Progenitor cell of endocrine pancreas (in vitro differentiated cells): ENCODE data around the gene AMIGO1. TPM values are rescaled to one million over a fixed set of nuclear protein-coding genes. Genes with fewer than 3 reads are reported as not detected.

Experiments
- DNase-seq: peaks from one replicate; pipeline ENCODE4 v3.0.0; 2021; ENCODE audit warnings: low spot score; ENCODE audit not compliant: unreplicated experiment
- H3K27ac Mint-ChIP-seq: 2 replicates; pipeline ENCODE4 v1.8.0; 2021; ENCODE audit warnings: mild to moderate bottlenecking, moderate library complexity, mixed read lengths
- H3K27me3 Mint-ChIP-seq: 2 replicates; pipeline ENCODE4 v1.8.0; 2021; ENCODE audit warnings: mixed read lengths
- H3K36me3 Mint-ChIP-seq: 2 replicates; pipeline ENCODE4 v1.8.0; 2022; ENCODE audit warnings: mixed read lengths; ENCODE audit not compliant: insufficient read depth
- H3K4me1 Mint-ChIP-seq: 2 replicates; pipeline ENCODE4 v1.8.0; 2021; ENCODE audit warnings: low read depth, mixed read lengths
- H3K4me3 Mint-ChIP-seq: 2 replicates; pipeline ENCODE4 v1.8.0; 2021; ENCODE audit warnings: low read depth, mild to moderate bottlenecking, moderate library complexity, mixed read lengths
- H3K9me3 Mint-ChIP-seq: 2 replicates; pipeline ENCODE4 v1.8.0; 2021; ENCODE audit warnings: low read depth, mixed read lengths
- total RNA-seq: library from RNA; stranded (reverse); gene quantifications from 2 replicates; pipeline ENCODE4 v1.2.1, GENCODE V29; 2021
- TF ChIP-seq, protein P1 (sequence below): fragments of 200-600 bp; sonication (generic); IDR thresholded peaks from one replicate; pipeline ENCODE4 v1.5.0; 2021; ENCODE audit warnings: antibody characterized with exemption, mild to moderate bottlenecking; ENCODE audit not compliant: unreplicated experiment

The AMIGO1 gene
- total RNA-seq, 1 donor from 2014 or later: 7.2 TPM

GRCh38 chr1:109501644-109502363 lies 7.7 kb downstream of the AMIGO1 start:
- TF ChIP-seq, protein P1, sequence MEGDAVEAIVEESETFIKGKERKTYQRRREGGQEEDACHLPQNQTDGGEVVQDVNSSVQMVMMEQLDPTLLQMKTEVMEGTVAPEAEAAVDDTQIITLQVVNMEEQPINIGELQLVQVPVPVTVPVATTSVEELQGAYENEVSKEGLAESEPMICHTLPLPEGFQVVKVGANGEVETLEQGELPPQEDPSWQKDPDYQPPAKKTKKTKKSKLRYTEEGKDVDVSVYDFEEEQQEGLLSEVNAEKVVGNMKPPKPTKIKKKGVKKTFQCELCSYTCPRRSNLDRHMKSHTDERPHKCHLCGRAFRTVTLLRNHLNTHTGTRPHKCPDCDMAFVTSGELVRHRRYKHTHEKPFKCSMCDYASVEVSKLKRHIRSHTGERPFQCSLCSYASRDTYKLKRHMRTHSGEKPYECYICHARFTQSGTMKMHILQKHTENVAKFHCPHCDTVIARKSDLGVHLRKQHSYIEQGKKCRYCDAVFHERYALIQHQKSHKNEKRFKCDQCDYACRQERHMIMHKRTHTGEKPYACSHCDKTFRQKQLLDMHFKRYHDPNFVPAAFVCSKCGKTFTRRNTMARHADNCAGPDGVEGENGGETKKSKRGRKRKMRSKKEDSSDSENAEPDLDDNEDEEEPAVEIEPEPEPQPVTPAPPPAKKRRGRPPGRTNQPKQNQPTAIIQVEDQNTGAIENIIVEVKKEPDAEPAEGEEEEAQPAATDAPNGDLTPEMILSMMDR: no peak
- H3K27ac Mint-ChIP-seq: no peak overlapping the region
- H3K9me3 Mint-ChIP-seq: no peaks in the 10 kb centered on the region
- H3K4me1 Mint-ChIP-seq: no peaks in the 10 kb centered on the region
- no peak overlapping the region for H3K4me3 Mint-ChIP-seq
- no peaks in the 10 kb centered on the region for H3K27me3 Mint-ChIP-seq
- H3K36me3 Mint-ChIP-seq: no peaks in the 10 kb centered on the region
- DNase-seq: no peak

GRCh38 chr1:109500941-109501381 lies 8.6 kb downstream of the AMIGO1 start:
- TF ChIP-seq, protein P1: no peak
- Mint-ChIP-seq H3K27me3 (no peaks in the 10 kb centered on the region), H3K4me1 (no peaks in the 10 kb centered on the region), H3K4me3 (no peak overlapping the region), H3K36me3 (peaks cover 3% of the 10 kb centered on the region), H3K27ac (no peak overlapping the region), H3K9me3 (no peaks in the 10 kb centered on the region)
- no peak for DNase-seq

DNA sequence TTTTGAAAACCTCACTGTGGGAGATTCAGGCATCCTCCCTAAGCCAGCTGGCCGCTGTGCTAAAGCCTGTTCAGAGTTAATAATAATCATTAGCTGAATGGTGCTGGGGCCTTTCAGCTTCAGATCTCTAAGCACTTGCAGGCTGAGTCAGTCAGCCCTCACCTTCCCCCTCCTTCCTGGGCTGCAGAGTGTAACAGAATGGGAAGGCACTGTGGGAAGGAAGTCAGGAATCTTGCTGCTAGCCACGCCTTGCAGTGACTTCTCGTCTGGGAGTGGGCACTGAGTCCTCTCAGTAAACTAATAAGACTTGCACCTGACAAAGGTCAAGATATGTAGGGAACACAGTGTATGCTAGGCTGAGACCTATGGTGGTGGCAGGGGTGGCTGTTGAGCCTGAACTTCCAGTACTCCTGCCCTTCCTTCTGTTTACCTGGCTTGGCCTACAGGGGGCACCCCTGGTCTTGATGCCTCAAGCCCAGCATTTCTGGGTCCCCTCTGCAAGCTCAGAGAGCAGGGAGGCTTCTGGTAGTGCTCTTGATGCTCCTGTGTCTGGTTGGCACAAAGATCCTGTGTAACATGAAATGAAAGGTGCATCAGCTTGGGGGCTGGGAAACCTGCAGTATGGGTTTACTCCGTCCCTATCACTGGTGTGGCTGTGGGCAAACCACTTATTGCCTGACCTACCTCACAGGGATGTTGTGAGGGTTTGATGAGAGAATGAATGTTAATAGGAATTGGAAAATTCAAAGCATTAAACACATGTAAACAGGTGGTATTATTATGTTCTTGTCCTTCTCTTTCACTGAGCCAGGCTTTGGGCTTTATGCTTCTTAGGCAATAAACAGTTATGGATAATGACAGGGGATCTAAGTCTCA lies 9.6 kb downstream of the AMIGO1 start:
- no peak for DNase-seq
- peaks cover 3% of the 10 kb centered on the region for H3K36me3 Mint-ChIP-seq
- no peak overlapping the region for H3K27ac Mint-ChIP-seq
- no peak overlapping the region for H3K4me3 Mint-ChIP-seq
- H3K9me3 Mint-ChIP-seq: no peaks in the 10 kb centered on the region
- TF ChIP-seq, protein P1: peak; percentile 41
- H3K4me1 Mint-ChIP-seq: no peaks in the 10 kb centered on the region
- H3K27me3 Mint-ChIP-seq: no peaks in the 10 kb centered on the region

DNA sequence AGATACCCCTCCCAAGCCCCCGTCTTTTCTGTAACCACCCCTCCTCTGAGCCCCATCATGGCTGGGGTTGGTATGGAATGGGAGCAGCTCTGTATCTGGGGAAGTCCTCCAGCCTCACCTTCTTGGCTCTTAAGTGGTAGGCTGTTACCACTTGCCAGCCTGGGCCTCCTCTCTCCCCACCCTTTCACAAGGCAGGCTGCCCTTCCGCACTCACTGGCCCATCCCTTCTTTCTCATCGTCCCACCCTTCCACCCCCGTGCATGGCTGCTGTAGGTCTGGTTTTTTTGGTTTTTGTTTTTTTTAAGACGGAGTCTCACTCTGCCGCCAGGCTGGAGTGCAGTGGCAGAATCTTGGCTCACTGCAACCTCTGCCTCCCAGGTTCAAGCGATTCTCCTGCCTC lies 10.4 kb downstream of the AMIGO1 start:
- peaks cover 3% of the 10 kb centered on the region for H3K36me3 Mint-ChIP-seq
- H3K4me1 Mint-ChIP-seq: no peaks in the 10 kb centered on the region
- no peaks in the 10 kb centered on the region for H3K27me3 Mint-ChIP-seq
- no peak overlapping the region for H3K4me3 Mint-ChIP-seq
- TF ChIP-seq, protein P1: no peak
- no peak for DNase-seq
- no peak overlapping the region for H3K27ac Mint-ChIP-seq
- no peaks in the 10 kb centered on the region for H3K9me3 Mint-ChIP-seq

GRCh38 chr1:109498161-109498801 lies 11.2 kb downstream of the AMIGO1 start:
- Mint-ChIP-seq H3K36me3 (peaks cover 3% of the 10 kb centered on the region), H3K27ac (no peak overlapping the region), H3K27me3 (no peaks in the 10 kb centered on the region), H3K4me3 (no peak overlapping the region), H3K9me3 (no peaks in the 10 kb centered on the region), H3K4me1 (no peaks in the 10 kb centered on the region)
- peak; percentile 28 for DNase-seq
- TF ChIP-seq, protein P1: peak; percentile 64
